Sigmoid colon (tissue), 4 donors: ENCODE data around the gene ERGIC1.

Experiments
- CTCF ChIP-seq, 4 experiments: fragments of 450-650 bp in 3 of 4; fragments of 200-600 bp in 1 of 4; IDR thresholded peaks; one replicate each; pipeline ENCODE4 v1.5.1; 2016 to 2019; ENCODE audit warnings: antibody characterized with exemption in 4 of 4, mild to moderate bottlenecking in 3 of 4, moderate library complexity in 2 of 4
- EP300 ChIP-seq, 4 donors: sonication (generic); formaldehyde crosslinking; IDR thresholded peaks; one replicate each; pipeline ENCODE4 v1.6.1; 2017; ENCODE audit warnings: antibody characterized with exemption in 4 of 4
- POLR2A ChIP-seq, 2 donors: fragments of 450-650 bp; IDR thresholded peaks; one replicate each; pipeline ENCODE4 v1.6.1; 2016; ENCODE audit warnings: antibody characterized with exemption in 2 of 2, mild to moderate bottlenecking in 2 of 2, moderate library complexity in 2 of 2
- POLR2AphosphoS5 ChIP-seq, 4 donors: sonication (generic); formaldehyde crosslinking; IDR thresholded peaks; one replicate each; pipeline ENCODE4 v1.6.1; 2017; ENCODE audit warnings: antibody characterized with exemption in 4 of 4

- TF ChIP-seq CTCF (IDR thresholded peaks at IDR 0.05) (no peak), EP300 (IDR thresholded peaks at IDR 0.05) (no peak), POLR2A (IDR thresholded peaks at IDR 0.05) (no peak), POLR2AphosphoS5 (IDR thresholded peaks at IDR 0.05) (no peak)
Observed at GRCh38 chr5:172901788-172902496, 67.9 kb downstream of the ERGIC1 start.
